GM12878 (cell line): ENCODE results near the gene RGS6. TPM values are rescaled to one million over a fixed set of nuclear protein-coding genes. Genes with fewer than 3 reads are reported as not detected.

Experiments used
- ATAC-seq: fragments of 200-7000 bp; cut with Tn5 transposase; 3 replicates; pipeline ENCODE4 v1.9.1; 2020; ENCODE audit warnings: mild to moderate bottlenecking, moderate library complexity
- BruUV-seq: library from RNA; stranded (reverse); fragments of 400-500 nt; replicated peaks from 2 replicates; lab custom pipeline; 2021; lab: Mats Ljungman, UMichigan
- CTCF ChIA-PET: fragments of 300-600 bp; sonication (Branson Sonifier 250); formaldehyde crosslinking; extraction: SDS; loops from one replicate; lab custom pipeline; 2021; ENCODE audit warnings: inconsistent platforms; lab: Yijun Ruan, JAX
- POLR2A ChIA-PET: fragments of 350-600 bp; formaldehyde crosslinking; extraction: SDS; loops from one replicate; lab custom pipeline; 2021; ENCODE audit warnings: inconsistent platforms; lab: Charles Lee
- RAD21 ChIA-PET: fragments of 300-600 bp; sonication (Branson Sonifier 250); formaldehyde crosslinking; loops from one replicate; lab custom pipeline; 2023; ENCODE audit warnings: antibody characterized with exemption; ENCODE audit not compliant: unreplicated experiment; lab: Charles Lee
- SMC1A ChIA-PET: fragments of 300-600 bp; sonication (Branson Sonifier 250); formaldehyde crosslinking; loops from one replicate; lab custom pipeline; 2023; ENCODE audit not compliant: unreplicated experiment, uncharacterized antibody; lab: Charles Lee
- DNase-seq: peaks from one replicate; pipeline ENCODE4 v3.0.0-alpha.2; 2011; ENCODE audit warnings: low read depth, low spot score
- FAIRE-seq: peaks from 3 replicates; lab custom pipeline; 2011; peaks lifted over from hg19 to GRCh38; lab: Jason Lieb, UNC
- H2AFZ ChIP-seq: 2 replicates; pipeline ENCODE4 v1.6.0; 2011; ENCODE audit warnings: low read depth, low read length, control low read depth; ENCODE audit not compliant: control insufficient read depth
- H3K27ac ChIP-seq: 2 replicates; pipeline ENCODE4 v1.5.1; 2011; ENCODE audit warnings: control low read depth; ENCODE audit not compliant: control insufficient read depth, insufficient read depth
- H3K27me3 ChIP-seq, 2 experiments: replicated peaks in 1 of 2; 2 replicates each; pipeline versions ENCODE4 v1.6.0 to v1.6.1; 2011; ENCODE audit warnings: low read length in 1 of 2; ENCODE audit not compliant: control insufficient read depth in 2 of 2, insufficient read depth in 2 of 2
- H3K36me3 ChIP-seq, 2 experiments: 2 replicates each; pipeline ENCODE4 v1.5.1; 2011; ENCODE audit warnings: low read length in 1 of 2; ENCODE audit not compliant: control insufficient read depth in 2 of 2, insufficient read depth in 2 of 2
- H3K4me1 ChIP-seq: 2 replicates; pipeline ENCODE4 v1.6.1; 2011; ENCODE audit warnings: mild to moderate bottlenecking, low read length, moderate library complexity, mixed read lengths; ENCODE audit not compliant: control insufficient read depth, insufficient read depth
- H3K4me2 ChIP-seq: 2 replicates; pipeline ENCODE4 v1.6.0; 2011; ENCODE audit warnings: control low read depth; ENCODE audit not compliant: control insufficient read depth, insufficient read depth
- H3K4me3 ChIP-seq: fragments of 200-600 bp; sonication (generic); 2 replicates; pipeline ENCODE4 v1.5.1; 2016
- H3K79me2 ChIP-seq: 2 replicates; pipeline ENCODE4 v1.6.0; 2011; ENCODE audit warnings: low read length; ENCODE audit not compliant: control insufficient read depth, insufficient read depth
- H3K9ac ChIP-seq: 2 replicates; pipeline ENCODE4 v1.8.0; 2011; ENCODE audit warnings: low read length, control low read depth, mixed read lengths; ENCODE audit not compliant: control insufficient read depth, insufficient read depth
- H3K9me3 ChIP-seq: replicated peaks from 3 replicates; pipeline ENCODE4 v1.5.1; 2011; ENCODE audit warnings: mild to moderate bottlenecking, low read length; ENCODE audit not compliant: control insufficient read depth, insufficient read depth
- H4K20me1 ChIP-seq: 2 replicates; pipeline ENCODE4 v1.6.0; 2011; ENCODE audit not compliant: control insufficient read depth, insufficient read depth
- BCLAF1 ChIP-seq: fragments of 450-650 bp; IDR thresholded peaks from 2 replicates; pipeline ENCODE4 v1.6.1; 2017; ENCODE audit warnings: antibody characterized with exemption, mild to moderate bottlenecking, moderate library complexity
- BMI1 ChIP-seq: fragments of 450-650 bp; IDR thresholded peaks from 2 replicates; pipeline ENCODE4 v1.6.1; 2016; ENCODE audit warnings: mild to moderate bottlenecking, moderate library complexity, borderline replicate concordance
- BRCA1 ChIP-seq: IDR thresholded peaks from 2 replicates; pipeline ENCODE4 v1.6.1; 2011; ENCODE audit warnings: low read depth, low read length, improper control_type of control experiment
- CBX3 ChIP-seq: fragments of 200-600 bp; sonication (generic); IDR thresholded peaks from 2 replicates; pipeline ENCODE4 v1.6.1; 2016; ENCODE audit warnings: low read depth, borderline replicate concordance
- CHD4 ChIP-seq: fragments of 200-600 bp; sonication (generic); IDR thresholded peaks from 2 replicates; pipeline ENCODE4 v1.6.1; 2016; ENCODE audit warnings: mild to moderate bottlenecking
- ELK1 ChIP-seq: IDR thresholded peaks from 2 replicates; pipeline ENCODE4 v1.6.1; 2012; ENCODE audit warnings: low read depth, low read length, improper control_type of control experiment
- JUNB ChIP-seq: IDR thresholded peaks from 2 replicates; pipeline ENCODE4 v1.6.1; 2016; ENCODE audit warnings: antibody characterized with exemption, mild to moderate bottlenecking
- MEF2A ChIP-seq: IDR thresholded peaks from 2 replicates; pipeline ENCODE4 v1.6.1; 2011; ENCODE audit warnings: low read depth, mild to moderate bottlenecking, low read length, moderate library complexity; ENCODE audit not compliant: insufficient read depth
- MTA2 ChIP-seq: fragments of 450-650 bp; IDR thresholded peaks from 2 replicates; pipeline ENCODE4 v1.6.1; 2016; ENCODE audit warnings: low read depth, mild to moderate bottlenecking, moderate library complexity
- POLR2AphosphoS5 ChIP-seq: IDR thresholded peaks from 2 replicates; pipeline ENCODE4 v1.6.1; 2011; ENCODE audit warnings: mild to moderate bottlenecking, low read length, inconsistent platforms
- TBL1XR1 ChIP-seq: IDR thresholded peaks from 2 replicates; pipeline ENCODE4 v1.6.1; 2012; ENCODE audit warnings: low read depth, low read length, improper control_type of control experiment
- WGBS: methylation state at CpG from one replicate; pipeline ENCODE4 v1.1.6; 2016; ENCODE audit warnings: low lambda C conversion rate; ENCODE audit not compliant: insufficient replicate concordance, insufficient coverage; ENCODE audit errors: missing lambda C conversion rate; 5-methylcytosine and 5-hydroxymethylcytosine counted together
- in situ Hi-C: fragments of 300-500 bp; cut with MboI; formaldehyde crosslinking; loops from 9 replicates; pipeline ENCODE4 v1.14.3; 2018; ENCODE audit warnings: mixed read lengths
- intact Hi-C: fragments of 100-400 bp; cut with micrococcal nuclease; formaldehyde crosslinking; loops from one replicate; pipeline ENCODE4 v1.14.2; 2022; ENCODE audit not compliant: unreplicated experiment
- polyA plus RNA-seq, 11 experiments: library from polyadenylated mRNA; depleted of rRNA in 4 of 11; unstranded in 6 of 11; stranded (reverse) in 5 of 11; fragments of >200 nt; fragmentation: Nextera tagmentation in 4 of 11; fragmentation: Illumina TruSeq in 1 of 11; extraction: Ambion mirVana in 4 of 11; extraction: Trizol in 1 of 11; gene quantifications; 1 replicate in 1 of 11; 2 replicates in 10 of 11; pipeline versions ENCODE4 v1.2.1 to v1.2.3, GENCODE V29; 2011 to 2016; ENCODE audit warnings: inconsistent platforms in 2 of 11, missing spikeins in 2 of 11, low read depth in 1 of 11
- total RNA-seq, 4 experiments: library from RNA; depleted of rRNA in 3 of 4; stranded (reverse); fragments of >200 nt in 3 of 4; fragmentation: Illumina TruSeq in 1 of 4; extraction: Trizol in 1 of 4; gene quantifications; 2 replicates each; pipeline versions ENCODE4 v1.2.1 to v1.2.3, GENCODE V29; 2013 to 2021
- TF ChIP-seq, protein P1 (sequence below): fragments of 450-650 bp; IDR thresholded peaks from 2 replicates; pipeline ENCODE4 v1.6.1; 2017; ENCODE audit warnings: low read depth, mild to moderate bottlenecking, moderate library complexity
- TF ChIP-seq, protein P2 (sequence below): fragments of 450-650 bp; IDR thresholded peaks from 2 replicates; pipeline ENCODE4 v1.6.1; 2016; ENCODE audit warnings: mild to moderate bottlenecking

The RGS6 gene
- total and polyA plus RNA-seq, 10 of the 15 experiments (the other 5 are each of a cell fraction or from before 2014, with no cell fraction given): 3.9 to 18.1 (median 12.4) TPM

DNA sequence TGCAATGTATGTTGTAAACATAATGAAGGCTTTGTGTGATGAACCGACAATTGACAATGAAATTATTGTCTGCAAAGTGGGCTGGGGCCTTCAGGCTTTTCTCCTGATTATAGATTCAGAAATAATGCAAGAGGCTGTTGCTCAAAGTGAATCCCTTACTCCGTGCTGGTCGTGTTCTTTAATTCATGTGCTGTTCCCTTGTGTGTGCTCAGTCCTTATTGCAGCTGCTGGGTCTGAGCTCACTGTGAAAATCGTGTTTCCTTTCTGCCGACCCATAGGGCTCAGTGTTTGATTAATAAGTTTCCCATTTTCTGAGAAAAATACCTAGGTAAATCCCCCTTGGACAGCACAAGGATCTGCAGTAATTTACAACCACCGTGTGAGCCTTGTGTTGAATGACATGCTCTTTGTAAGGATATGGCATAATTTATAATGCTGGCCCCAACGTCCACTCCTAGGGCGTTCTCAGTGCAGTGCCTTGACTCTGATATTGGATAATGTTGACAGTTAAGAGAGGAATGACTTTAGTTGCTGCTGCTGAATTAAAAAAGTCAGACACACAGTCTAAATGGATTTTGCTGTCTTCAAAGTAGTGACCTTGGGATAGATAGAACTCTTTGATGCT is 81.6 kb downstream of the RGS6 start:
- BruUV-seq: no TSS peak
- H4K20me1 ChIP-seq: no peaks in the 10 kb centered on the region
- H3K4me1 ChIP-seq: no peaks in the 10 kb centered on the region
- H3K9me3 ChIP-seq: no peaks in the 10 kb centered on the region; the same call in 2 of the 3 replicates
- H3K4me2 ChIP-seq: no peak overlapping the region
- H3K9ac ChIP-seq: no peak overlapping the region
- in situ Hi-C loops: no loop called here
- ATAC-seq: peak; percentile 51
- ChIA-PET RAD21 (interaction anchor here (1.2 to 1.8 kb wide), 4 partner anchors 10 to 87 kb away, joined by 3 to 9 read pairs (median 4); no protein-coding TSS in a partner anchor), POLR2A (interaction anchor here (0.5 to 1.5 kb wide), 3 partner anchors 9 to 298 kb away, joined by 4 to 7 read pairs (median 4); partner anchors contain the start of gene RGS6), CTCF (interaction anchor here (0.7 to 1.7 kb wide), 4 partner anchors 9 to 122 kb away, joined by 3 to 6 read pairs (median 4); no protein-coding TSS in a partner anchor), SMC1A (interaction anchor here (0.8 to 1.2 kb wide), 5 partner anchors 9 to 80 kb away, joined by 3 to 12 read pairs (median 3); no protein-coding TSS in a partner anchor)
- H3K27ac ChIP-seq: no peak overlapping the region
- no peak overlapping the region for H2AFZ ChIP-seq
- no peaks in the 10 kb centered on the region for H3K27me3 ChIP-seq
- no peak for FAIRE-seq
- H3K36me3 ChIP-seq: no peaks in the 10 kb centered on the region
- H3K79me2 ChIP-seq: no peaks in the 10 kb centered on the region
- TF ChIP-seq BRCA1 (no peak), BCLAF1 (no peak), MTA2 (no peak), CBX3 (no peak), ELK1 (no peak), JUNB (no peak), CHD4 (no peak), TBL1XR1 (no peak), BMI1 (no peak), MEF2A (no peak), POLR2AphosphoS5 (no peak)
- TF ChIP-seq, protein P1, sequence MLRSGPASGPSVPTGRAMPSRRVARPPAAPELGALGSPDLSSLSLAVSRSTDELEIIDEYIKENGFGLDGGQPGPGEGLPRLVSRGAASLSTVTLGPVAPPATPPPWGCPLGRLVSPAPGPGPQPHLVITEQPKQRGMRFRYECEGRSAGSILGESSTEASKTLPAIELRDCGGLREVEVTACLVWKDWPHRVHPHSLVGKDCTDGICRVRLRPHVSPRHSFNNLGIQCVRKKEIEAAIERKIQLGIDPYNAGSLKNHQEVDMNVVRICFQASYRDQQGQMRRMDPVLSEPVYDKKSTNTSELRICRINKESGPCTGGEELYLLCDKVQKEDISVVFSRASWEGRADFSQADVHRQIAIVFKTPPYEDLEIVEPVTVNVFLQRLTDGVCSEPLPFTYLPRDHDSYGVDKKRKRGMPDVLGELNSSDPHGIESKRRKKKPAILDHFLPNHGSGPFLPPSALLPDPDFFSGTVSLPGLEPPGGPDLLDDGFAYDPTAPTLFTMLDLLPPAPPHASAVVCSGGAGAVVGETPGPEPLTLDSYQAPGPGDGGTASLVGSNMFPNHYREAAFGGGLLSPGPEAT: no peak
- TF ChIP-seq, protein P2, sequence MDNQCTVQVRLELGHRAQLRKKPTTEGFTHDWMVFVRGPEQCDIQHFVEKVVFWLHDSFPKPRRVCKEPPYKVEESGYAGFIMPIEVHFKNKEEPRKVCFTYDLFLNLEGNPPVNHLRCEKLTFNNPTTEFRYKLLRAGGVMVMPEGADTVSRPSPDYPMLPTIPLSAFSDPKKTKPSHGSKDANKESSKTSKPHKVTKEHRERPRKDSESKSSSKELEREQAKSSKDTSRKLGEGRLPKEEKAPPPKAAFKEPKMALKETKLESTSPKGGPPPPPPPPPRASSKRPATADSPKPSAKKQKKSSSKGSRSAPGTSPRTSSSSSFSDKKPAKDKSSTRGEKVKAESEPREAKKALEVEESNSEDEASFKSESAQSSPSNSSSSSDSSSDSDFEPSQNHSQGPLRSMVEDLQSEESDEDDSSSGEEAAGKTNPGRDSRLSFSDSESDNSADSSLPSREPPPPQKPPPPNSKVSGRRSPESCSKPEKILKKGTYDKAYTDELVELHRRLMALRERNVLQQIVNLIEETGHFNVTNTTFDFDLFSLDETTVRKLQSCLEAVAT: no peak
- H3K4me3 ChIP-seq: no peak overlapping the region
- WGBS: 14% methylated on average over 8 of the region's 8 CpGs
- intact Hi-C loops: no loop called here
- DNase-seq: no peak
